Loucy (cell line): ENCODE measurements around the gene CD83.

Source experiments
- H2AFZ ChIP-seq: fragments of 200-600 bp; sonication (generic); 2 replicates; pipeline ENCODE4 v1.6.0; 2016; ENCODE audit warnings: antibody characterized with exemption, mild to moderate bottlenecking, low read length, moderate library complexity
- H3F3A ChIP-seq: fragments of 200-600 bp; 2 replicates; pipeline ENCODE4 v1.6.0; 2016; ENCODE audit warnings: antibody characterized with exemption, low read depth, mild to moderate bottlenecking
- H3K27me3 ChIP-seq: fragments of 200-600 bp; sonication (generic); 2 replicates; pipeline ENCODE4 v1.6.1; 2014; ENCODE audit warnings: low read length, mild to moderate bottlenecking; ENCODE audit not compliant: insufficient read depth, poor library complexity, severe bottlenecking
- H3K36me3 ChIP-seq: fragments of 200-600 bp; sonication (generic); 2 replicates; pipeline ENCODE4 v1.6.1; 2016; ENCODE audit warnings: low read length; ENCODE audit not compliant: insufficient read depth
- H3K4me1 ChIP-seq: fragments of 200-600 bp; sonication (generic); 2 replicates; pipeline ENCODE4 v1.5.1; 2014; ENCODE audit warnings: low read length, mild to moderate bottlenecking; ENCODE audit not compliant: insufficient read depth, poor library complexity, severe bottlenecking
- H3K4me2 ChIP-seq: fragments of 200-600 bp; sonication (generic); 2 replicates; pipeline ENCODE4 v1.6.0; 2014; ENCODE audit warnings: antibody characterized with exemption, low read length, low read depth, mild to moderate bottlenecking; ENCODE audit not compliant: poor library complexity, severe bottlenecking
- H3K4me3 ChIP-seq: fragments of 200-600 bp; sonication (generic); 2 replicates; pipeline ENCODE4 v1.5.1; 2014; ENCODE audit warnings: low read length, mild to moderate bottlenecking, mixed read lengths; ENCODE audit not compliant: poor library complexity, severe bottlenecking
- H3K79me2 ChIP-seq: fragments of 200-600 bp; sonication (generic); 2 replicates; pipeline ENCODE4 v1.6.1; 2014; ENCODE audit warnings: low read length; ENCODE audit not compliant: insufficient read depth
- H3K9ac ChIP-seq: fragments of 200-600 bp; sonication (generic); 2 replicates; pipeline ENCODE4 v1.6.0; 2014; ENCODE audit warnings: mild to moderate bottlenecking, low read depth, low read length, moderate library complexity; ENCODE audit not compliant: poor library complexity, severe bottlenecking
- H3K9me2 ChIP-seq: fragments of 200-600 bp; sonication (generic); replicated peaks from 2 replicates; pipeline ENCODE4 v1.6.1; 2016; ENCODE audit warnings: low read depth, low read length, mixed read lengths
- H3K9me3 ChIP-seq: fragments of 200-600 bp; sonication (generic); 2 replicates; pipeline ENCODE4 v1.6.1; 2014; ENCODE audit warnings: mild to moderate bottlenecking, antibody characterized with exemption, low read length, low read depth; ENCODE audit not compliant: insufficient read depth
- H4K20me1 ChIP-seq: fragments of 200-600 bp; sonication (generic); 2 replicates; pipeline ENCODE4 v1.6.0; 2014; ENCODE audit warnings: antibody characterized with exemption, low read length, mild to moderate bottlenecking; ENCODE audit not compliant: insufficient read depth, poor library complexity, severe bottlenecking
- CTCF ChIP-seq: fragments of 200-600 bp; sonication (generic); conservative IDR thresholded peaks from 2 replicates; pipeline ENCODE4 v1.5.1; 2014; ENCODE audit warnings: mild to moderate bottlenecking, antibody characterized with exemption, low read length
- EZH2phosphoT487 ChIP-seq: fragments of 200-600 bp; IDR thresholded peaks from 2 replicates; pipeline ENCODE4 v1.6.1; 2018; ENCODE audit warnings: antibody characterized with exemption, mild to moderate bottlenecking, moderate library complexity, borderline replicate concordance

Gene CD83

GRCh38 chr6:14126191-14126590 lies 8.6 kb downstream of the CD83 start:
- Histone ChIP-seq H3F3A (peaks cover 3% of the 10 kb centered on the region; the same call in 1 of the 2 replicates), H3K36me3 (peaks cover 5% of the 10 kb centered on the region; the same call in 1 of the 2 replicates), H3K9me3 (no peaks in the 10 kb centered on the region), H3K4me1 (peaks cover 55% of the 10 kb centered on the region), H3K27me3 (no peaks in the 10 kb centered on the region), H3K9ac (no peak overlapping the region), H3K4me2 (no peak overlapping the region), H3K79me2 (peaks cover 75% of the 10 kb centered on the region), H2AFZ (no peak overlapping the region), H3K9me2 (no peaks in the 10 kb centered on the region), H3K4me3 (no peak overlapping the region), H4K20me1 (no peaks in the 10 kb centered on the region)
- TF ChIP-seq EZH2phosphoT487 (no peak), CTCF (no peak)

- Histone ChIP-seq H3K4me3 (peak overlapping the region; percentile 50), H3K79me2 (peaks cover 68% of the 10 kb centered on the region), H3K27me3 (no peaks in the 10 kb centered on the region), H3K9me2 (no peaks in the 10 kb centered on the region), H2AFZ (no peak overlapping the region), H3K4me2 (peak overlapping the region; percentile 75), H3K9me3 (no peaks in the 10 kb centered on the region), H3K36me3 (peaks cover 17% of the 10 kb centered on the region; the same call in 1 of the 2 replicates), H3F3A (peaks cover 3% of the 10 kb centered on the region; the same call in 1 of the 2 replicates), H3K9ac (peak overlapping the region; percentile 60), H3K4me1 (peaks cover 44% of the 10 kb centered on the region), H4K20me1 (no peaks in the 10 kb centered on the region)
- TF ChIP-seq EZH2phosphoT487 (no peak), CTCF (no peak)
These were observed 10.0 kb downstream of the CD83 start for GRCh38 chr6:14127611-14128010.

- Histone ChIP-seq H3K36me3 (peaks cover 21% of the 10 kb centered on the region; the same call in 1 of the 2 replicates), H3K4me3 (peak overlapping the region; percentile 50), H3K9me2 (no peaks in the 10 kb centered on the region), H4K20me1 (no peaks in the 10 kb centered on the region), H3K27me3 (no peaks in the 10 kb centered on the region), H3K4me1 (peaks cover 41% of the 10 kb centered on the region), H3K9me3 (no peaks in the 10 kb centered on the region), H3F3A (peaks cover 3% of the 10 kb centered on the region; the same call in 1 of the 2 replicates), H3K4me2 (peak overlapping the region; percentile 75), H3K79me2 (peaks cover 65% of the 10 kb centered on the region), H3K9ac (peak overlapping the region; percentile 60), H2AFZ (peak overlapping the region; percentile 7; the same call in 1 of the 2 replicates)
- TF ChIP-seq CTCF (no peak), EZH2phosphoT487 (no peak)
These were observed 10.4 kb downstream of the CD83 start for GRCh38 chr6:14128012-14128411.
